HG02840 (cell line): Measurements from ENCODE around the gene FOXD1.

Experiments
- ATAC-seq: cut with Tn5 transposase; IDR thresholded peaks from one replicate; pipeline ENCODE4 v1.9.1; 2021; ENCODE audit warnings: mild to moderate bottlenecking, moderate library complexity, moderate number of reproducible peaks; ENCODE audit not compliant: unreplicated experiment, low FRiP score

The FOXD1 gene

GRCh38 chr5:73442231-73442811, 6.3 kb downstream of the FOXD1 start:
- no peak for ATAC-seq

- no peak for ATAC-seq
Measured at GRCh38 chr5:73441378-73441777, 7.2 kb downstream of the FOXD1 start.

- no peak for ATAC-seq
Measured at GRCh38 chr5:73440262-73440661, 8.3 kb downstream of the FOXD1 start.

- ATAC-seq: no peak
Measured at GRCh38 chr5:73438645-73439470, 9.7 kb downstream of the FOXD1 start.

- no peak for ATAC-seq
Measured at GRCh38 chr5:73437777-73438644, 10.6 kb downstream of the FOXD1 start.

- no peak for ATAC-seq
Measured at GRCh38 chr5:73437101-73437776, 11.3 kb downstream of the FOXD1 start.

- no peak for ATAC-seq
Measured at GRCh38 chr5:73436535-73437100, 12.0 kb downstream of the FOXD1 start.

GRCh38 chr5:73435759-73436534, 12.6 kb downstream of the FOXD1 start:
- no peak for ATAC-seq

GRCh38 chr5:73434907-73435306, 13.7 kb downstream of the FOXD1 start:
- ATAC-seq: no peak

- no peak for ATAC-seq
Measured at GRCh38 chr5:73434461-73434860, 14.1 kb downstream of the FOXD1 start.

- ATAC-seq: no peak
Measured at GRCh38 chr5:73433982-73434342, 14.6 kb downstream of the FOXD1 start.

GRCh38 chr5:73433272-73433981, 15.2 kb downstream of the FOXD1 start:
- ATAC-seq: no peak

- ATAC-seq: no peak
Measured at GRCh38 chr5:73431204-73431851, 17.2 kb downstream of the FOXD1 start.

- ATAC-seq: no peak
Measured at GRCh38 chr5:73426034-73426433, 22.5 kb downstream of the FOXD1 start.

GRCh38 chr5:73424556-73424977, 24.0 kb downstream of the FOXD1 start:
- ATAC-seq: no peak

- no peak for ATAC-seq
Measured at GRCh38 chr5:73422164-73422563, 26.4 kb downstream of the FOXD1 start.

- no peak for ATAC-seq
Measured at GRCh38 chr5:73420666-73421065, 27.9 kb downstream of the FOXD1 start.
